Medulla oblongata (tissue), 1 donor: Measurements from ENCODE around the gene PLK1.
"Not testable (repeated sequence)": the region's sequence is repeated elsewhere in the genome, so short reads cannot be mapped to it uniquely, and the experiment has no call there.

Experiments used
- DNase-seq: peaks from one replicate; pipeline ENCODE4 v3.0.0-alpha.2; 2015; ENCODE audit errors: extremely low spot score

The PLK1 gene

DNA sequence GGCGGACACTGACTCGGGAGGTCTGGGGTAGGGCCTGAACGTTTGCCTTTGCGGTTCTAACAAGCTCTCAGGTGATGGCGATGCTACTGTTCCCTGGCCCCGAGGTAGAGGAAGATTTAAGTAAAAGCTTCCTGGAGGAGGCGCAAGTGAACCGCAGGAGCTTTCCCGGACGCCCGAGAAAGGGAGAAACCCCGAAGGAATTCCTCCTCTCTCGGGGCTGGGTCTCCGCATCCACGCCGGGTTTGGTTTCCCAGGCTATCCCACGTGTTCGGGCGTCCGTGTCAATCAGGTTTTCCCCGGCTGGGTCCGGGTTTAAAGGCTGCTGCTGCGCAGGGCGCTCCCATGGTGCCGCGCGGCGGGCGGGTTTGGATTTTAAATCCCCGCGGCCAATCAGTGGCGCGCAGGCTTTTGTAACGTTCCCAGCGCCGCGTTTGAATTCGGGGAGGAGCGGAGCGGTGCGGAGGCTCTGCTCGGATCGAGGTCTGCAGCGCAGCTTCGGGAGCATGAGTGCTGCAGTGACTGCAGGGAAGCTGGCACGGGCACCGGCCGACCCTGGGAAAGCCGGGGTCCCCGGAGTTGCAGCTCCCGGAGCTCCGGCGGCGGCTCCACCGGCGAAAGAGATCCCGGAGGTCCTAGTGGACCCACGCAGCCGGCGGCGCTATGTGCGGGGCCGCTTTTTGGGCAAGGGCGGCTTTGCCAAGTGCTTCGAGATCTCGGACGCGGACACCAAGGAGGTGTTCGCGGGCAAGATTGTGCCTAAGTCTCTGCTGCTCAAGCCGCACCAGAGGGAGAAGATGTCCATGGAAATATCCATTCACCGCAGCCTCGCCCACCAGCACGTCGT, at the start of gene PLK1:
PLK1 (plus strand) TSS at position 460 of the 844 bp plus-strand sequence; CDS start at position 504, 44 bp downstream.
- peak; percentile 66 for DNase-seq

- no peak for DNase-seq
These were observed 49.2 kb upstream of the PLK1 start for GRCh38 chr16:23629516-23629915.

- not testable (repeated sequence) for DNase-seq
These were observed 46.8 kb upstream of the PLK1 start for GRCh38 chr16:23631874-23632273.

DNA sequence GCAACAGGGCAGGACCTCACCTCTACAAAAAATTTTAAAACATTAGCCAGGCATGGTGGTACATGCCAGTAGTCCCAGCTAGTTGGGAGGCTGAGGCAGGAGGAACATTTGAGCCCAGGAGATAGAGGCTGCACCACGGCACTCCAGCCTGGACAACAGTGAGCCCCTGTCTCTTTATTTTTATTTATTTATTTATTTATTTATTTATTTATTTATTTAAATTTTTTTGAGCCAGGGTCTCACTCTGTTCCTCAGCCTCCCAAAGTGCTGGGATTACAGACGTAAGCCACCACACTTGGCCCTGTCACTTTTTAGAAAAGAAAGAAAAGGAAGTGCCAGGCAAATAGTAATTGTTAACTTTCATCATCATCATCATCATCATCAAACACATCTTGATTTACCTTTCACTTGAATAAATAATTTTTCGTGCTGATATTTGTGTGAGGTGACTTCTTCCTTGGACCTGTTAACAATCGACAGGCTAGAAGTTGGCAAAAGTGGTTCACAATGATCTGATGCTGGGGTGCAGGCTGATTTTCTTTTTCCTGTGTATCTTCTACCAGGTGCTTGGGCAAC, 44.1 kb upstream of the PLK1 start:
- DNase-seq = no peak

GRCh38 chr16:23635958-23636357, 42.7 kb upstream of the PLK1 start:
- no peak for DNase-seq

DNA sequence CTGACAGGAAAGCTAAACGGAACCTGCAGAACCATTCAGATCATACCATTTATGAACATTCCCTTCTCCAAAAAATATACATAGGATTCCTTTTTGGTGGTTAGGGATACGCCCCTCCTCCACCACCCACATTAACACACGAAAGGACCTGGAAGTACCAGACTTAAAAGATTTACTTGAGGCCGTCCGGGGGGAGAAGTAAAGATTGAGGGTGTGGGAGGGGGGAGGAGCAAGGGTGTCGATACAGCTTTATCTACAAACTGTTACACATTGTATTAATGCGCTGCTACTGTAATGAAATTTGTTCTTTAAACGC, 38.1 kb upstream of the PLK1 start:
- DNase-seq = no peak

DNA sequence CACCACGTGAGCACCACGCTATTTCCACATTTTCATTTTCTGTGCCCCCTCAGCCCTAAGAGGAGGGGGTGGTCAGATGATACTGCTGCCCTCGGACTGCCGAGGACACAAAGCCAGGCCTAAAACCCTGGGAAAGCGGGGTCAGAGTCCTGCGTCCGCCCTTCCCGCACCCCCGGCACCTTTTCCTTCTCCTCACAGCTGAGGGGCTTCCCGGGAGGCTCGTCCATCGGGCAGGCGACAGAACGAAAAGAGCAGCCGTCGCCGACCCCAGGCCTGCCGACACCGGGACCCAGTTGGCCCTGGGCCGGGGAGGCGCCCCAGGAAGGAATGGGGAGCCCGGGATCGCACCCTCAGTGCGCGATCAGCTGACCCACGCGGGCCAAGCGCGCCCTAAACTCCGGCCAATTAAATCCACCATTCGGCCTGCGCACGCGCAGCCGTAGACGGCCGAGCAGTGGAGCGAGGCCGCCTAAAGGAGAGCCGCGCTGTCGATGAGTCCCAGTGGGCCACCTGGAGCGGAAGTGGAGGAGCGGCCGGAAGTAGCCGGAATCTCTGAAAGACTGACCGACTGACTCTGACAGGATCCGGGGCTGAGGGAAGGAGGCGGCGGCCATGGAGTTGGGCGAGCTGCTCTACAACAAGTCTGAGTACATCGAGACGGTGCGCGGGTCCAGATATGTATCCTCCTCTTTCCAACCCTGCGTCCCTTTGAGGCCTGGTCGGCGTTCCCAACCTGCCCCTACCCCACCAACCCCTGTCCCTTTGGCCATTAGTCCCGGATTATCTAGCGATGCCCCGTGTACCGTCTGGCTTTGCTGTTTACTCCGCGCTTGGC, 37.5 kb upstream of the PLK1 start, which contains the start of the genes DCTN5 and PALB2:
DCTN5 (plus strand) TSS at position 536 of the 835 bp plus-strand sequence; CDS start at position 613, 77 bp downstream.
PALB2 (minus strand) TSS at position 380 of the 835 bp plus-strand sequence; CDS start at position 227, 153 bp downstream.
- DNase-seq = peak; percentile 96

DNA sequence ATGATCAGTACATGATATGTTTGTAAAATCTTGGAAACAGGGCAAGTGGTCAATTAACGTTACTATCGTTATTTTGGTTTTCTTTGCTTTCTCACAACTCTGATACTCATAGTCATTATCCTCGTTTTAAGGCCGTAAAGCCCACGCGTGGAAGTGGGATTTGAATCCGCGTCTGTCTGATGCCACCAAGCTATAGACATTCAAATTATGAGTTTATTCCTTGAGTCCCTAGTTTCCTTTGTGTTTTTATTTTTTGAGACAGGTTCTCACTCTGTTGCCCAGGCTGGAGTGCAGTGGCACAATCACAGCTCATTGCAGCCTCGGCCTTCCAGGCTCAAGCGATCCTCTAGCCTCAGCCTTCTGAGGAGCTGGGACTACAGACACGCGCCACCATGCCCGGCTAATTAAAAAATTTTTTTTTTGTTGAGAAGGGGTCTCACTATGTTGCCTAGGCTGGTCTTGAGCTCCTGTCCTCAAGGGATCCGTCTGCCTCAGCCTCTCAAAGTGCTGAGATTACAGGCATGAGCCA, 36.4 kb upstream of the PLK1 start:
- DNase-seq = no peak

GRCh38 chr16:23650674-23651416, 27.8 kb upstream of the PLK1 start:
- DNase-seq = peak; percentile 17

DNA sequence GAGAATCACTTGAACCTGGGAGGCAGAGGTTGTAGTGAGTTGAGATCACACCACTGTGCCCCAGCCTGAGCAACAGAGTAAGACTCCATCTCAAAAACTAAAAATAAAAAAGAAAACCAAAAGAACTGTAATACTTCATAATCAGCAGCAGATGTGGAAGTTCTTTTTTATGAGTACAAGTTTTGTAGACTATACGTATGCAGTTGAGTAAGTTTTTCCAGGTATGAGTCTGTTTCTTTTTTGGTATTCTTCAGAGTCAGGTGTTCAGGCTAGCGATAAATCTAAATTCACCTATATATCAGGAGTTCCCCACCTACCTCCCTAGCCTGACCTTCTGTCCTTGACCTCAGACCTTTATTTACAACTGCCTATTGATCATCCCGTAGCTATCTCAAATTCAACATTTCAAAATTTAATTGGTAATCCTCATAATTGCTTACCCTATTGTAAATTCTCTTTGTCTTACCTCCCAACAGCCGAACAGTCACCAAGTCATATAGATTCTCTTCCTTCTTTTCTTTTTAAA, 26.7 kb upstream of the PLK1 start:
- no peak for DNase-seq

GRCh38 chr16:23663918-23664317, 14.8 kb upstream of the PLK1 start:
- no peak for DNase-seq

DNA sequence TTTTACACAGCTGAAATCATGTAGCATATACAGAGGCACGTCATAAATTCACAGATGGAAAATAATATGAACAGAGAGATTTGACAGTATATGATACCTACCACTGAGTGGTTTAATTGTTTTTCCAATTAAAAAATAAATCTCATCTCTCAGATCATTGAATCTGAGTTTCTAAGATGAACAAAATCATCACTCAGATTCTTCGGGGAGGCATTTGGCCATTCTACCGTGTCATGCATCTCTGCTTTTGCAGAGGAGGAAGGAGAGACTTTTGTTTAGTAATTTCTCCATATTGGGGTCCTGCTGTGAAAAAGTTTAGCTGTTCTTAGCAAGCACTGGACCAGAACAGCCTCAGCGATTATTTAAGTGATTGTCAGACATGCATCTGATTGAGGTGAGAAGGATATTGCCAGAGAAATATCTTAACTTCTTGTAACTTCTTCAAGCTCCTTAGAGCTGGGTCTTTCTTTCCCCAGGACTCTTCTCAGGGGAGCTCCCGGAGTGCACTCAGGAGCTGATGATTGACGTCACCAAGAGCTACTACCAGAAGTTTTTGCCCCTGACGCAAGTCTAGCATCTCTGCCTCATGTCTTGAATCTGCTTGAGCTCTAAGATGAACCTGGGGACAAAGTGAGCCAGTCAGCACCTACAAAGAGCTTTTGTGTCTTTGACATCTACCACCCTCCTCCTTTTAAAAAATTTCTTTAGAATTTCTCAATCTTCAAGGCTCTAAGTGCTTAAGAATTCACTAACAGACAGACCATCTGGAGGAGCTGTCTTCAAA, 11.9 kb upstream of the PLK1 start:
- no peak for DNase-seq

GRCh38 chr16:23667355-23667659, 11.4 kb upstream of the PLK1 start:
- no peak for DNase-seq

GRCh38 chr16:23668225-23668624, 10.5 kb upstream of the PLK1 start:
- no peak for DNase-seq

GRCh38 chr16:23668873-23669272, 9.8 kb upstream of the PLK1 start:
- DNase-seq = no peak

DNA sequence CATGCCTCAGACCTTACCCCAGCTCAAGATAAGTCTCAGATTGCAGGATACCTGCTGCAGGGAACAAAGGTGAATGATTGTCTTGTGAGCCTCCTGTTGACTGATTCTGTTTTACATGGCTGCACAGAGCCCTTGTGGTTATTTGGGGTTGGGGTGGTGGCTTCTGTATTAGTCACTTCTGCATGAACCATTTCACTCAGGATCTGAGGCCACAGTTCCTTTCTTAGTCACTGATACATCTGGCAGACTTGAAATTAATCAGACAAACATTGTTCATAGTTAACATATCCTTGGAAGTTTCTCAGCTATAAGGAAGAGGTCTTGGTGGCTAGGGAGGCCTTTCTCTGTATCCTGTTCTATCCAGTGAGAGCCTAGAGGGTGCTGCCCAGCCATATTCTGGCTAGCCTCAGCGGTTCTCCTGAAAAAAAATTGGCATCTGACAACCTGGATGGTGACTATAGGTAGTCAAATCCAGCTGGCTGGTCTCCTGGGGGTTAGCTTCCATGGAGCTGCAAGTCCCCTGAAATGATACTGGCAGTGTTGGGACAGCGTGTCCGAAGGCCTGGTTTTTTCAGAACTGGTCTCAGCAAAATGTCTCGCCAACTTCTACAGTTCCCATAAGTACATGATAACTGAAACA, 8.4 kb upstream of the PLK1 start:
- DNase-seq = peak; percentile 66

GRCh38 chr16:23673971-23674614, 4.6 kb upstream of the PLK1 start:
- DNase-seq = no peak

DNA sequence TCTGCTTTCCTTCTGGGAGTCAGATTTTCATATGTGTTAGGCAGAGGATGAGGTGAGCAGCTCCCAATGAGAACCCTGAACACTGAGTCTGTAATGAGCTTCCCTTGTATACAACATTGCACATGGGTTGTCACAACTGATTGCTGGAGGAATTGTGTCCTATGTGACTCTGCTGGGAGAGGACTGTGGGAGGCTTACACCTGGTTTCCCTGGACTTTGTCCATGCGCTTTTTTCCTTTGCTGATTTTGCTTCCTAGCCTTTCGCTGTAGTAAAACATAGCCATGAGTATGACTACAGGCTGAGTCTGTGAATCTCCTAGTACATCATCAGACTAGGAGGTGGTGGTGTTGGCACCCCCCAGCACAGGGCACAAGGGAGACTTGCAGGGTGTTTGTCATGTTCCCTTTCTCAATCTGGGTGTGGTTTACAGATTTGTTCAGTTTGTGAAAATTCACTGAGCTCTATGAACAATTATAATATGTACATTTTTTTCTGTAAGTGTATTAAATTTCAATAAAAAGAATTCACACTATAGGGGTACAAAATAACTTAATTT, 1.7 kb upstream of the PLK1 start:
- no peak for DNase-seq
